ENCODE data around the gene CCNY.
"Not testable (repeated sequence)": the region's sequence is repeated elsewhere in the genome, so short reads cannot be mapped to it uniquely, and the experiment has no call there.

Gene CCNY

DNA sequence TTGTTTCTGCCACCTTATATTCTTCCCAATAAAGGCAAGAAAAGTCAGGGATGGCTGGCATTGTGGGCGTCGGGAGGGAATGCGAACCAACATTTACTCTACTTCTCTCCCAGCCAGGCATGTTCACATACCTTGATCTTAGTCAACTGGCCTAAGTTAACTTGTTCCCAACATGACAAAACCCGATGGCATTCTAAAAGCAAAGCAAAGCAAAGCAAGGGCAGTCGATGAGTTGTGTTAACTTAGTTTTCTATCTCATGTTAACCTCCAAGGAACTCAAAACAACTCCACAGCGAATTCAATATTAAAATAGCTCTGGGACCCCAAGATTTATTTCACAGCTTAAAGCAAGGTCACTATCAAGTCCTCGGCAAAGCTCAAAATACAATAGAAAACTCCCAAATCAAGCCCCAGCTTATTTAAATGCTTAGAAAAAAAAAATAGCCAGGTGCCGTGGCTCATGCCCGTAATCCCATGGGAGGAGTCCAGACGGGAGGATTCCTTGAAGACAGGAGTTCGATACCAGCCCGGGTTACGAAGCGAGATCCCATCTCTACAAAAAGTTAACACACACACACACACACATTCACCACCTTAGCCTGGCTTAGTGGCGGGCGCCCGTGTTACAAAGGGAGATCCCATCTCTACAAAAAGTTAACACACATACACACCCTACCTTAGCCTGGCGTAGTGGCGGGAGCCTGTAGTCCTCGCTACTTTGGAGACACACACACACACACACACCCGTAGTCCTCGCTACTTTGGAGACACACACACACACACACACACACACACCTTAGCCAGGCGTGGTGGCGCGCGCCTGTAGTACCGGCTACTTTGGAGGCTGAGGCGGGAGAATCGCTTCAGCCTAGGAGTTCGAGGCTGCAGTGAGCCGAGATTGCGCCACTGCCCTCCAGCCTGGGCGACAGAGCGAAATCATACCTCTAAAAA is 901 bp upstream of the CCNY start:
- peak in 1 of 2 donors; percentile 29 for DNase-seq

- DNase-seq, result no peak
These were observed 863 bp downstream of the CCNY start for GRCh38 chr10:35336921-35337823.

DNA sequence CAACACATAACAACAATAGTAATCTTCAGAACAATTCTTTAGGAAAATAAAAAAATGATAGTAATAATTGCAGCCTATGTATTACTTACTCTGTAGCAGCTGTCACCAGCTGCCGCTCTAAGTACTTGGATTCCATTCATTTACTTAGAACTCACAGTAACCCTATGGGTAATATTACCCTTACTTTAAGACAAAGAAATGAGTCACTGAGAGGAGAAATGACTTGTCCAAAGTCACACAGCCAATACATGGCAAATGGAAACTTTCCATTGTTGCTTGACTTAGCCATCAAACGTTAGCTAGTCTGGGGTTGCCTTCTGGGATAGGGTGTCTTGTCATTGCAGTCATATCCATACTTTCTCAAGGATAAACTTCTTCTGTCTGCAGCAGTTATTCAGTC is 3.6 kb downstream of the CCNY start:
- no peak for DNase-seq

DNA sequence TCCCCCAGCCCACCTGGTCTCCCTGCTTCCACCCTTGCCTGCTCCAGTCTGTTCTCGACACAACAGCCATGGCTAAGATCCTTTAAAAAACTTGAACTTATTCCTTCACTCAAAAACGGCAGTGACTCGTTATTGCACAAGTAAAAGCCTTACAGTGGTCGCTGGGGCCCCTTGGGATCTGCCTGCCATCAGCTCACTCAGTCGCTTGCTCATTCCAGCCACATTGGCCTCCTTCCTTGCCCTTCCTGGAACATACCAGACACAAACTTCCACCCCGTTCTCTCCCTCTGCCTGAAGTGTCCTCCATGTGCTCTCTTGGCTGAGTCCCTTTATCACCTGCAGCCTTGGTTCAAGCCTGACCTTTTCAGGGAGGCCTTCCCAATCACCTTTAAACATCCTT is 4.7 kb downstream of the CCNY start:
- DNase-seq, result no peak

DNA sequence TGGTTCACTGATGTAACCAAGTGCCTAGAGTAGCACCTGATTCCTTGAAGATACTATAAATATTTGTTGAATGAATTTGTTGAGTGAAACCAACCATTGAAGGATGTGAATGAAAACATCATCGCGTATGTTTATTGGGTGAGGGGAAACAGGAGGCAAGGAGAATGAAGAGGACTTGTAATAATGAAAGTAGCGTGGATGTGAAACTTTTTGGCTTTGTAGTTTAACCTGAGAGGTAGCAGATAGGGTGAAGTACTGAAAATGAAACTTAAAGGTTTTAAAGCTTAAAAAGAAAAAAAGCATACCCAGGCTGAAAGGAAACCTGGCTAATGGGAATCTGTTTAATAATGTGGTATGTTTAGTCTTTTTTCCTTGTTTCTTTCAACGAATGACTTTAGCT is 5.2 kb downstream of the CCNY start:
- no peak for DNase-seq

GRCh38 chr10:35342183-35342753 is 6.0 kb downstream of the CCNY start:
- DNase-seq, result no peak

- no peak for DNase-seq
These were observed 7.4 kb downstream of the CCNY start for GRCh38 chr10:35343739-35344138.

GRCh38 chr10:35345383-35345742 is 9.1 kb downstream of the CCNY start:
- DNase-seq, result no peak

GRCh38 chr10:35346248-35346647 is 9.9 kb downstream of the CCNY start:
- DNase-seq, result no peak

- DNase-seq, result no peak
These were observed 10.8 kb downstream of the CCNY start for GRCh38 chr10:35347121-35347562.

- no peak for DNase-seq
These were observed 11.7 kb downstream of the CCNY start for GRCh38 chr10:35347899-35348608.

GRCh38 chr10:35348609-35349388 is 12.5 kb downstream of the CCNY start:
- no peak for DNase-seq

GRCh38 chr10:35349389-35349915 is 13.1 kb downstream of the CCNY start:
- no peak for DNase-seq

GRCh38 chr10:35351021-35351420 is 14.7 kb downstream of the CCNY start:
- DNase-seq, result no peak

- DNase-seq, result no peak
These were observed 15.8 kb downstream of the CCNY start for GRCh38 chr10:35352097-35352496.

GRCh38 chr10:35352512-35352911 is 16.2 kb downstream of the CCNY start:
- DNase-seq, result no peak

DNA sequence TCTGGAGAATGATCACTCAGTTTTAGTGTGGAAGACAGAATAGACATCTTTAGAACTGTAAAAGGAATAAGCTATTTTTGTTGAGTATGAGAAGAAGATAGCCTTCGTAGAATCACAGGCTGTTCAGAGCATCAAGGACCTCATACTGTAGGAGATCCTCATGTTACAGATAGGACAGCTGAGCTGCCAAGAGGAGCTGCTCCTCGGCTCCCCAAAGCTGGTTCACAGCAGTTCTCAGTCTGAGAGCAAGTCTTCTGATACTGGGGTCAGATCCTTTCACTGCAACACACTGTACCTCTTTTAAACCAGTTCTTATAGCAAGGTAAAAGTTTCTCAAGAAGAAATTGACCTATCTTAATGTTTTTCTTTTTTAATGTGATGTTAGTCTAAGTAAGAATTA is 17.1 kb downstream of the CCNY start:
- no peak for DNase-seq

DNA sequence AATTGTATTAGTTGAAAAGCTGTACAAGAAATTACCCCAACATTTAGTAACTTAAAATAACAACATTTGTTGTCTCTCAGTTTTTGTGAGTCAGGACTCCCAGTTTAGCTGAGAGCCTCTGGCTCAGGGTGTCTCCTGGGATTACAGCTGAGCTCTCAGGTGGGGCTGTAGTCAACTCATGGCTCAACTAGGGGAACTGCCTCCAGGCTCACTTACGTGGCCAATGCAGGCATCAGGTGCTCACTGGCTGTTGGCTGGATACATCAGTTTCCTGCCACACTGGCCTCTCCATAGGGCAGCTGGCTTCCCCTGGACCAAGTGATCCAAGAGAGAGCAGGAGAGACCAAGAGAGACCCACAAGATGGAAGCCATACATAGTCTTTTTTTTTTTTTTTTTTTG is 17.5 kb downstream of the CCNY start:
- DNase-seq, result no peak

DNA sequence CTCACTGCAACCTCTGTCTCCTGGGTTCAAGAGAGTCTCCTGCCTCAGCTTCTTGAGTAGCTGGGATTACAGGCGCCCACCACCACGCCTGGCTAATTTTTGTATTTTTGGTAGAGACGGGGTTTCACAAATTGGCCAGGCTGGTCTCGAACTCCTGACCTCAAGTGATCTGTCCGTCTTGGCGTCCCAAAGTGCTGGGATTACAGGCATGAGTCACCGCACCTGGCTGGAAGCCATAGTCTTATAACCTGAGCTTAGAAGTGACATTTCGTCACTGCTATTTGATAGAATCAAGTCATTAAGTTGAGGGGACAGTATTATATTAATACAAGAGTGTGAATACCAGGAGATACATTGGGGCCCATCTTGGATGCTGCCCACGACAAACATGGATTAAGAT is 17.9 kb downstream of the CCNY start:
- DNase-seq, result not testable (repeated sequence)

GRCh38 chr10:35355971-35356724 is 19.8 kb downstream of the CCNY start:
- peak in 1 of 2 donors; percentile 39 for DNase-seq

- no peak for DNase-seq
These were observed 20.4 kb downstream of the CCNY start for GRCh38 chr10:35356725-35357092.

Data from stimulated activated CD4-positive, alpha-beta T cell treated with anti-CD3 and anti-CD28 coated beads, Interleukin-2, amount 100 ng/mL, for 48 hours (primary cell).